HUES64 (cell line): ENCODE data around the gene DENND1C.

ENCODE experiments used
- H3K27ac ChIP-seq: 2 replicates; pipeline ENCODE4 v1.7.0; 2013; ENCODE audit warnings: low read depth, low read length, inconsistent platforms
- H3K27me3 ChIP-seq: 2 replicates; pipeline ENCODE4 v1.6.1; 2013; ENCODE audit warnings: mild to moderate bottlenecking, low read length; ENCODE audit not compliant: insufficient read depth
- H3K36me3 ChIP-seq: 2 replicates; pipeline ENCODE4 v1.6.1; 2013; ENCODE audit warnings: mild to moderate bottlenecking, low read length; ENCODE audit not compliant: insufficient read depth
- H3K4me1 ChIP-seq: 2 replicates; pipeline ENCODE4 v1.6.1; 2013; ENCODE audit warnings: mild to moderate bottlenecking, low read length, moderate library complexity; ENCODE audit not compliant: insufficient read depth
- H3K4me3 ChIP-seq: 2 replicates; pipeline ENCODE4 v1.5.1; 2013; ENCODE audit warnings: mild to moderate bottlenecking, low read length, moderate library complexity
- H3K9ac ChIP-seq: 2 replicates; pipeline ENCODE4 v1.6.1; 2013; ENCODE audit warnings: mild to moderate bottlenecking, low read depth, low read length
- H3K9me3 ChIP-seq: 2 replicates; pipeline ENCODE4 v1.6.1; 2013; ENCODE audit warnings: low read depth, low read length; ENCODE audit not compliant: insufficient read depth
- WGBS: fragments of 150-250, 120-280 bp; methylation state at CpG from one replicate; pipeline ENCODE4 v1.1.7; 2013; ENCODE audit warnings: missing lambda C conversion rate; 5-methylcytosine and 5-hydroxymethylcytosine counted together

DENND1C gene

GRCh38 chr19:6475321-6476108, 6.1 kb downstream of the DENND1C start:
- H3K27ac ChIP-seq = no peak overlapping the region
- H3K36me3 ChIP-seq = no peaks in the 10 kb centered on the region
- no peaks in the 10 kb centered on the region for H3K4me1 ChIP-seq
- peaks cover 26% of the 10 kb centered on the region for H3K27me3 ChIP-seq
- 7% methylated on average over 52 of the region's 52 CpGs for WGBS
- H3K9me3 ChIP-seq = no peaks in the 10 kb centered on the region
- peak overlapping the region; percentile 59 for H3K4me3 ChIP-seq
- peak overlapping the region; percentile 15; the same call in 1 of the 2 replicates for H3K9ac ChIP-seq

- H3K27me3 ChIP-seq = peaks cover 26% of the 10 kb centered on the region
- no peaks in the 10 kb centered on the region for H3K4me1 ChIP-seq
- H3K4me3 ChIP-seq = no peak overlapping the region
- no peaks in the 10 kb centered on the region for H3K9me3 ChIP-seq
- H3K27ac ChIP-seq = no peak overlapping the region
- H3K36me3 ChIP-seq = no peaks in the 10 kb centered on the region
- WGBS = 77% methylated on average over 9 of the region's 9 CpGs
- no peak overlapping the region for H3K9ac ChIP-seq
Measured at GRCh38 chr19:6473647-6474046, 7.9 kb downstream of the DENND1C start.

- no peak overlapping the region for H3K9ac ChIP-seq
- H3K27ac ChIP-seq = no peak overlapping the region
- peaks cover 26% of the 10 kb centered on the region for H3K27me3 ChIP-seq
- peaks cover 5% of the 10 kb centered on the region; the same call in 1 of the 2 replicates for H3K36me3 ChIP-seq
- H3K4me3 ChIP-seq = no peak overlapping the region
- H3K9me3 ChIP-seq = no peaks in the 10 kb centered on the region
- 73% methylated on average over 4 of the region's 4 CpGs for WGBS
- no peaks in the 10 kb centered on the region for H3K4me1 ChIP-seq
Measured at GRCh38 chr19:6472713-6473112, 8.9 kb downstream of the DENND1C start.

- Histone ChIP-seq H3K4me3 (no peak overlapping the region), H3K9ac (no peak overlapping the region), H3K9me3 (no peaks in the 10 kb centered on the region), H3K27ac (no peak overlapping the region), H3K4me1 (no peaks in the 10 kb centered on the region), H3K36me3 (peaks cover 11% of the 10 kb centered on the region; the same call in 1 of the 2 replicates), H3K27me3 (peaks cover 20% of the 10 kb centered on the region)
- 87% methylated on average over 14 of the region's 14 CpGs for WGBS
Measured at GRCh38 chr19:6471076-6471475, 10.5 kb downstream of the DENND1C start.

GRCh38 chr19:6470173-6470572, 11.4 kb downstream of the DENND1C start:
- no peak overlapping the region for H3K4me3 ChIP-seq
- H3K9ac ChIP-seq = no peak overlapping the region
- 76% methylated on average over 8 of the region's 8 CpGs for WGBS
- H3K4me1 ChIP-seq = no peaks in the 10 kb centered on the region
- peaks cover 12% of the 10 kb centered on the region for H3K27me3 ChIP-seq
- H3K36me3 ChIP-seq = peaks cover 11% of the 10 kb centered on the region; the same call in 1 of the 2 replicates
- H3K9me3 ChIP-seq = no peaks in the 10 kb centered on the region
- no peak overlapping the region for H3K27ac ChIP-seq

GRCh38 chr19:6467384-6467783, 14.2 kb downstream of the DENND1C start:
- Histone ChIP-seq H3K27ac (no peak overlapping the region), H3K4me1 (no peaks in the 10 kb centered on the region), H3K27me3 (peaks cover 21% of the 10 kb centered on the region), H3K9me3 (no peaks in the 10 kb centered on the region), H3K4me3 (no peak overlapping the region), H3K9ac (no peak overlapping the region), H3K36me3 (peaks cover 11% of the 10 kb centered on the region; the same call in 1 of the 2 replicates)
- WGBS = 85% methylated on average over 8 of the region's 8 CpGs

- peaks cover 11% of the 10 kb centered on the region; the same call in 1 of the 2 replicates for H3K36me3 ChIP-seq
- 92% methylated on average over 21 of the region's 21 CpGs for WGBS
Measured at GRCh38 chr19:6466526-6467248, 14.9 kb downstream of the DENND1C start.

GRCh38 chr19:6465663-6466062, 15.9 kb downstream of the DENND1C start:
- 94% methylated on average over 8 of the region's 8 CpGs for WGBS
- Histone ChIP-seq H3K9ac (no peak overlapping the region), H3K27me3 (peaks cover 26% of the 10 kb centered on the region), H3K4me1 (no peaks in the 10 kb centered on the region), H3K27ac (no peak overlapping the region), H3K9me3 (no peaks in the 10 kb centered on the region), H3K4me3 (no peak overlapping the region), H3K36me3 (peaks cover 11% of the 10 kb centered on the region; the same call in 1 of the 2 replicates)

More at GRCh38 chr19:6466526-6467248, 14.9 kb downstream of the DENND1C start:
- Histone ChIP-seq H3K27ac (no peak overlapping the region), H3K27me3 (peaks cover 26% of the 10 kb centered on the region), H3K4me3 (no peak overlapping the region), H3K9ac (no peak overlapping the region), H3K9me3 (no peaks in the 10 kb centered on the region), H3K4me1 (no peaks in the 10 kb centered on the region)

- Histone ChIP-seq H3K4me3 (peak overlapping the region; percentile 83), H3K27me3 (peaks cover 26% of the 10 kb centered on the region), H3K27ac (no peak overlapping the region), H3K4me1 (no peaks in the 10 kb centered on the region), H3K36me3 (peaks cover 11% of the 10 kb centered on the region; the same call in 1 of the 2 replicates), H3K9ac (peak overlapping the region; percentile 58), H3K9me3 (no peaks in the 10 kb centered on the region)
- WGBS = 44% methylated on average over 9 of the region's 9 CpGs
Measured at GRCh38 chr19:6465006-6465405, 16.6 kb downstream of the DENND1C start.

GRCh38 chr19:6464070-6464873, 17.3 kb downstream of the DENND1C start, which contains the start of gene CRB3:
Gene CRB3 (plus strand): TSS chr19:6464271. CDS start chr19:6464702, 431 bp downstream.
- Histone ChIP-seq H3K27me3 (peaks cover 26% of the 10 kb centered on the region), H3K36me3 (peaks cover 11% of the 10 kb centered on the region; the same call in 1 of the 2 replicates), H3K9me3 (no peaks in the 10 kb centered on the region), H3K4me1 (no peaks in the 10 kb centered on the region), H3K9ac (peak within 1 kb of the TSS; percentile 58), H3K4me3 (peak within 1 kb of the TSS; percentile 83), H3K27ac (peak within 1 kb of the TSS; percentile 49; the same call in 1 of the 2 replicates)
- WGBS = 2% methylated on average over 65 of the region's 65 CpGs
